Tibial nerve (tissue), 4 donors: ENCODE measurements around the gene MAPKAP1.

Experiments
- EP300 ChIP-seq, 2 donors: sonication (generic); formaldehyde crosslinking; IDR thresholded peaks; one replicate each; pipeline ENCODE4 v1.6.1; 2017; ENCODE audit warnings: antibody characterized with exemption in 2 of 2, mild to moderate bottlenecking in 1 of 2
- POLR2A ChIP-seq, 2 donors: fragments of 450-650 bp; IDR thresholded peaks; one replicate each; pipeline ENCODE4 v1.6.1; 2017; ENCODE audit warnings: antibody characterized with exemption in 2 of 2, mild to moderate bottlenecking in 2 of 2, moderate library complexity in 2 of 2
- TF ChIP-seq, protein P1 (sequence below), 5 experiments: fragments of 200-600 bp in 3 of 5; fragments of 450-650 bp in 2 of 5; sonication (generic) in 3 of 5; IDR thresholded peaks; one replicate each; pipeline ENCODE4 v1.5.1; 2016 to 2019; ENCODE audit warnings: antibody characterized with exemption in 5 of 5, mild to moderate bottlenecking in 3 of 5, moderate library complexity in 2 of 5

DNA sequence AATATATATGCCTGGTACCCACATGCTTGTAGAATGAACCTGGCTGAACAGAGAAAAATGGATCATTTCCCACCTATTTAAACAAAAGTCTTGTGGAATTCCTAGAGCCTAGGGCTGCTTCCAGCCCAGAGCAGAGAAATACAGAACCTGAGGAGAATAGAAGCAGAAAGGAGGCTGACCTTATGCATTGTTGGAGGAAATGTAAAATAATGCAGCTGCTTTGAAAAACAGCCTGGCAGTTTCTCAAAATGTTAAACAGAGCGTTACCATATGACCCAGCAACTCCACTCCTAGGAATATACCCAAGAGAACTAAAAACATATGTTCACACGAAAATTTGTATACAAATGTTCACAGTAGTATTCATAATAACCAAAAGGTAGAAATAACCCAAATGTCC is 15.1 kb downstream of the MAPKAP1 start:
- TF ChIP-seq, protein P1, sequence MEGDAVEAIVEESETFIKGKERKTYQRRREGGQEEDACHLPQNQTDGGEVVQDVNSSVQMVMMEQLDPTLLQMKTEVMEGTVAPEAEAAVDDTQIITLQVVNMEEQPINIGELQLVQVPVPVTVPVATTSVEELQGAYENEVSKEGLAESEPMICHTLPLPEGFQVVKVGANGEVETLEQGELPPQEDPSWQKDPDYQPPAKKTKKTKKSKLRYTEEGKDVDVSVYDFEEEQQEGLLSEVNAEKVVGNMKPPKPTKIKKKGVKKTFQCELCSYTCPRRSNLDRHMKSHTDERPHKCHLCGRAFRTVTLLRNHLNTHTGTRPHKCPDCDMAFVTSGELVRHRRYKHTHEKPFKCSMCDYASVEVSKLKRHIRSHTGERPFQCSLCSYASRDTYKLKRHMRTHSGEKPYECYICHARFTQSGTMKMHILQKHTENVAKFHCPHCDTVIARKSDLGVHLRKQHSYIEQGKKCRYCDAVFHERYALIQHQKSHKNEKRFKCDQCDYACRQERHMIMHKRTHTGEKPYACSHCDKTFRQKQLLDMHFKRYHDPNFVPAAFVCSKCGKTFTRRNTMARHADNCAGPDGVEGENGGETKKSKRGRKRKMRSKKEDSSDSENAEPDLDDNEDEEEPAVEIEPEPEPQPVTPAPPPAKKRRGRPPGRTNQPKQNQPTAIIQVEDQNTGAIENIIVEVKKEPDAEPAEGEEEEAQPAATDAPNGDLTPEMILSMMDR (IDR thresholded peaks at IDR 0.05) = no peak
- TF ChIP-seq EP300 (IDR thresholded peaks at IDR 0.05) (no peak), POLR2A (IDR thresholded peaks at IDR 0.05) (no peak)
